OCI-LY1 (cell line): ENCODE results near the gene ATF5.
"Not testable (repeated sequence)": the region's sequence is repeated elsewhere in the genome, so short reads cannot be mapped to it uniquely, and the experiment has no call there.

Source experiments
- CTCF ChIP-seq: fragments of 200-600 bp; sonication (generic), shearing (Covaris generic); IDR thresholded peaks from 2 replicates; pipeline ENCODE4 v1.5.1; 2017; ENCODE audit warnings: mild to moderate bottlenecking, antibody characterized with exemption, low read length, moderate library complexity, mixed read lengths
- EZH2 ChIP-seq: fragments of 200-600 bp; sonication (generic), shearing (Covaris generic); IDR thresholded peaks from 2 replicates; pipeline ENCODE4 v1.8.0; 2017; ENCODE audit warnings: borderline replicate concordance, mixed run types, mild to moderate bottlenecking, antibody characterized with exemption, low read length, moderate library complexity, mixed read lengths

- not testable (repeated sequence) for TF ChIP-seq CTCF, EZH2
Measured at GRCh38 chr19:49960980-49961379, 32.0 kb downstream of the ATF5 start, which contains the start of gene SIGLEC11.
